GM23248 (cell line): ENCODE results near the gene POLR2B. TPM values are rescaled to one million over a fixed set of nuclear protein-coding genes. Genes with fewer than 3 reads are reported as not detected.
A peak's percentile ranks its signal among the peaks of the same experiment; 100 is the strongest.

Source experiments
- DNase-seq: peaks from one replicate; pipeline ENCODE4 v3.0.0-alpha.2; 2015
- H2AFZ ChIP-seq: fragments of 200-600 bp; sonication (generic); 2 replicates; pipeline ENCODE4 v1.6.1; 2016; ENCODE audit warnings: antibody characterized with exemption
- H3F3A ChIP-seq: fragments of 200-600 bp; sonication (generic); 2 replicates; pipeline ENCODE4 v1.6.1; 2016; ENCODE audit warnings: mild to moderate bottlenecking, antibody characterized with exemption, mixed run types; ENCODE audit not compliant: insufficient read depth
- H3K27ac ChIP-seq: fragments of 200-600 bp; sonication (generic); 2 replicates; pipeline ENCODE4 v1.5.1; 2016; ENCODE audit warnings: mild to moderate bottlenecking
- H3K27me3 ChIP-seq: fragments of 200-600 bp; sonication (generic); replicated peaks from 2 replicates; pipeline ENCODE4 v1.6.1; 2016; ENCODE audit warnings: mild to moderate bottlenecking; ENCODE audit not compliant: insufficient read depth
- H3K36me3 ChIP-seq: fragments of 200-600 bp; sonication (generic); 2 replicates; pipeline ENCODE4 v1.6.1; 2016; ENCODE audit warnings: low read depth, mild to moderate bottlenecking
- H3K4me1 ChIP-seq: fragments of 200-600 bp; sonication (generic); 2 replicates; pipeline ENCODE4 v1.6.1; 2016; ENCODE audit warnings: mild to moderate bottlenecking; ENCODE audit not compliant: insufficient read depth
- H3K4me2 ChIP-seq: fragments of 200-600 bp; sonication (generic); one replicate; pipeline ENCODE4 v1.6.1; 2016; ENCODE audit warnings: mild to moderate bottlenecking; ENCODE audit not compliant: unreplicated experiment
- H3K4me3 ChIP-seq: fragments of 200-600 bp; sonication (generic); 2 replicates; pipeline ENCODE4 v1.5.1; 2016; ENCODE audit warnings: mild to moderate bottlenecking
- H3K79me2 ChIP-seq: fragments of 200-600 bp; sonication (generic); 2 replicates; pipeline ENCODE4 v1.6.1; 2016; ENCODE audit warnings: mild to moderate bottlenecking; ENCODE audit not compliant: insufficient read depth
- H3K9ac ChIP-seq: fragments of 200-600 bp; sonication (generic); 2 replicates; pipeline ENCODE4 v1.6.1; 2016; ENCODE audit warnings: mild to moderate bottlenecking
- H3K9me2 ChIP-seq: fragments of 200-600 bp; sonication (generic); 2 replicates; pipeline ENCODE4 v1.6.1; 2016; ENCODE audit warnings: mixed run types, mild to moderate bottlenecking, moderate library complexity; ENCODE audit not compliant: insufficient read depth
- H3K9me3 ChIP-seq: fragments of 200-600 bp; sonication (generic); one replicate; pipeline ENCODE4 v1.6.1; 2017; ENCODE audit warnings: low read depth
- H4K20me1 ChIP-seq: fragments of 200-600 bp; sonication (generic); 2 replicates; pipeline ENCODE4 v1.6.0; 2016; ENCODE audit not compliant: insufficient read depth
- EZH2 ChIP-seq: fragments of 200-600 bp; sonication (generic); IDR thresholded peaks from 2 replicates; pipeline ENCODE4 v1.6.1; 2018; ENCODE audit warnings: antibody characterized with exemption, mild to moderate bottlenecking; ENCODE audit not compliant: insufficient read depth, poor library complexity, severe bottlenecking
- EZH2phosphoT487 ChIP-seq: fragments of 200-600 bp; sonication (generic); IDR thresholded peaks from 2 replicates; pipeline ENCODE4 v1.6.1; 2018; ENCODE audit warnings: antibody characterized with exemption, moderate library complexity, mild to moderate bottlenecking, low read depth; ENCODE audit not compliant: insufficient read depth
- WGBS, 2 experiments: methylation state at CpG; one replicate each; pipeline ENCODE4 v1.1.6; 2015 to 2017; ENCODE audit warnings: low lambda C conversion rate in 2 of 2, low coverage in 1 of 2; ENCODE audit errors: missing lambda C conversion rate in 2 of 2; 5-methylcytosine and 5-hydroxymethylcytosine counted together
- in situ Hi-C: fragments of 300-500 bp; cut with MboI; formaldehyde crosslinking; loops from 2 replicates; pipeline ENCODE4 v1.15.0; 2020
- polyA plus RNA-seq: library from polyadenylated mRNA; unstranded; fragments of >200 nt; fragmentation: Nextera tagmentation; extraction: Ambion mirVana; gene quantifications from 2 replicates; pipeline ENCODE4 v1.2.1, GENCODE V29; 2016
- total RNA-seq: library from RNA; depleted of rRNA; stranded (reverse); fragments of >200 nt; shearing (Covaris generic); gene quantifications from 2 replicates; pipeline ENCODE4 v1.2.3, GENCODE V29; 2014

POLR2B gene
- total and polyA plus RNA-seq, 2 experiments from 2014 or later = 50.8 to 86.1 TPM

DNA sequence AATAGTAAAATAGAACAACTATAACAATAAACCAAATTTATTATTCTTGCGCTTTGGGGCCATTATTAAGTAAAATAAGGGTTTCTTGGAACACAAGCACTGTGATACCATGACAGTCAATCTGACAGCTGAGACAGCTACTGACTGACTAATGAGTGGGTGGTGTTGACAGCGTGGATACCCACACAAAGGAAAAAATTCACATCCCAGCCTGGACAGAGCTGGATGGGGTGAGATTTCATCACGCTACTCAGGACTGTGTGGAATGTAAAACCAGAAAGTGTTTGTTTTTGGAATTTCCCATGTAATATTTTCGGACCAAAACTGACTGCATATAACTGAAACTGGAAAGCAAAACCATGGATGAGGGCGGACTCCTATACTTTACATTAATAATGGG, 82.7 kb downstream of the POLR2B start:
- DNase-seq = peak; percentile 39
- no peak overlapping the region for H3K9ac ChIP-seq
- H2AFZ ChIP-seq = no peak overlapping the region

DNA sequence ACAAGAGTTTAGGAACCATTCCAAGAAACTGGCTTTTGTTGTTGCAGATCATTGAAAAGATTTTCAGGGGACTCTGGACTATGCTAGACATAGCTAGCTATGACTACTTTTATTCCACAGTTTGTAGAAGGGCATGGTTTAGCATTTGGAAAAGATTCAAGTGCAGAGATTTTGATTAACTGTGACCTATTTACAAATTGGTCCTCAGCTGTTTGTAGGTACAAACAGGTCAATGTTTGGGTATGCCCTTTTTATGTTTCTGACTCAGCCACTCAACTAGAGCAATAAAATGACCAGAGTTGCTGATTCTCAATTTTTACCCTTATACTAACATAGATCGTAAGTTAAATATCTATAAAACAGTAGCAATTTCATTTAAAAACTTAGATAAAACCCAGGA, 84.8 kb downstream of the POLR2B start:
- no peak overlapping the region for H3K9ac ChIP-seq
- no peak for DNase-seq
- no peaks in the 10 kb centered on the region for H4K20me1 ChIP-seq
- no peak for TF ChIP-seq EZH2
- no peak for TF ChIP-seq EZH2phosphoT487
- in situ Hi-C loops = no loop called here
- peaks cover 35% of the 10 kb centered on the region for H3K79me2 ChIP-seq
- no peaks in the 10 kb centered on the region for H3K36me3 ChIP-seq
- WGBS, 2 experiments = 100% methylated on average over 1 of the region's 1 CpG
- no peaks in the 10 kb centered on the region for H3K27me3 ChIP-seq
- H3K4me2 ChIP-seq = no peak overlapping the region
- H3K4me1 ChIP-seq = peaks cover 46% of the 10 kb centered on the region
- peak overlapping the region; percentile 82 for H3K27ac ChIP-seq
- H3K9me2 ChIP-seq = no peaks in the 10 kb centered on the region
- H2AFZ ChIP-seq = no peak overlapping the region
- no peak overlapping the region for H3K4me3 ChIP-seq
- H3F3A ChIP-seq = peaks cover 43% of the 10 kb centered on the region
- peaks cover 3% of the 10 kb centered on the region for H3K9me3 ChIP-seq

More for the DNA sequence above, 82.7 kb downstream of the POLR2B start:
- peaks cover 38% of the 10 kb centered on the region for H3F3A ChIP-seq
- no peaks in the 10 kb centered on the region for H4K20me1 ChIP-seq
- peaks cover 3% of the 10 kb centered on the region for H3K9me3 ChIP-seq
- H3K79me2 ChIP-seq = peaks cover 47% of the 10 kb centered on the region
- no peaks in the 10 kb centered on the region for H3K9me2 ChIP-seq
- 56 to 59% methylated on average over 5 of the region's 5 CpGs for WGBS, 2 experiments
- H3K27me3 ChIP-seq = no peaks in the 10 kb centered on the region
- H3K4me2 ChIP-seq = peak overlapping the region; percentile 8
- H3K36me3 ChIP-seq = no peaks in the 10 kb centered on the region
- H3K4me3 ChIP-seq = no peak overlapping the region
- H3K27ac ChIP-seq = 0 out of 2 replicates have a peak overlapping the region, but pooled peaks have one; percentile 10
- H3K4me1 ChIP-seq = peaks cover 46% of the 10 kb centered on the region
- in situ Hi-C loops = no loop called here
- TF ChIP-seq EZH2 = no peak
- no peak for TF ChIP-seq EZH2phosphoT487

DNA sequence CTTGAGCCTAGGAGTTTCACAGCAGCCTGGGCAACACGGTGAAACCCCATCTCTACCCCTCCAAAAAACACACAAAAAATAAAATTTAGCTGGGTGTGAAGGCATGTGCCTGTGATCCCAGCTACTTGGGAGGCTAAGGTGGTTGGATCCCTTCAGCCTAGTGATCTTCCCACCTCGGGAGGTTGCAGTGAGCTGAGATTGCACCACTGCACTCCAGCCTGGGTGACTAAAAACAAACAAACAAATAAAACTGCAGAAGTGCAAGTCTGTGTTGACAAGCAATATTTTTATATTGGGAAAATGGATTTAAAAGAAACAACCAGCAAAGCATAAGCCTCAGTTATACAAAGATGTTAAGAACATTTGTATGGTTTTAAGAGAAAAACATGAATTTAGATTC, 85.4 kb downstream of the POLR2B start:
- 0 out of 2 replicates have a peak overlapping the region, but pooled peaks have one; percentile 51 for H3K9ac ChIP-seq
- 78 to 80% methylated on average over 2 of the region's 2 CpGs for WGBS, 2 experiments
- DNase-seq = no peak

DNA sequence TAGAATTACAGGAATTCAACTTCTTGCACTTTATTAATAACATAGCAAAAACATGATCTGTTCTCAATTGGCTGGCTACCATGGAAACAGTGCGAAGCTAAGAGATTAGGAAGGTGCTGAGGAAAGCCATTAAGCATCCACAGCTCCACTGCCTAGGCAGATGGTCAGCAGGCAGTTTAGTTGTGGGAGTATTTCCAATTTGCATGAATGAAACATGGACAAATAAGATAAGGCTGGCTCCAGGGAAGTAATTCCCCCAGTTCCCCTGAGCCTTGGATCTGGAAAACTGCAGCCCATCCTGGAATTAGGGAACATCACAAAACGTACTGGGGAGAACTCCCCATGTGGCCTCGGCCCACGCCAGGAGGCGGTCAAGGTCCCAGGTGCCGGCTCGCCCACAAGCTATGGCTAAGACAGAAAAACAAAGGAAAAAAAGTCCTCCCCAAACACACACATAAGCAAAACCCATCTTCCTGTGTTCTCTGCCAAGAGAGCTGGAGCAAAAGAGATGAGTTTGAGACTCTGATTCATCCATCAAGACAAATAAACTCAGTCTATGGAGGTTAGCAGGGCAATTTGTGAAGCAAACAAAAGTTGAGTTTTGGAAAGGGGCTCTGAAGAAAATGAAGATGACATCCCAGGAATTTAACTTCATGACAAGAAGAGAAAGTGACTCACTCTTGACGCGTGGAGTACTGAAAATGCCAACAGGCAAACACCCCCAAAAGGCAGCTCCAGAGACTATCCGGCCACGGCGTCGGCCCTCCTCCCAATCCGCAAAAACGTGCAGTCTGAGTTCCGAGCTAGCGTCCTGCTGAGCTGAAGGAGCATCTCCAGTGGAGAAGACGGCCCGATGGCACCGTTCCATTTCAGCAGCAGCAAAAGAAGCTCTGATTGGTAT, 86.4 kb downstream of the POLR2B start:
- H3K4me1 ChIP-seq = peaks cover 46% of the 10 kb centered on the region
- H3K27me3 ChIP-seq = no peaks in the 10 kb centered on the region
- 22 to 28% methylated on average over 20 of the region's 20 CpGs for WGBS, 2 experiments
- in situ Hi-C loops = no loop called here
- peak overlapping the region; percentile 58 for H3K4me3 ChIP-seq
- H4K20me1 ChIP-seq = no peaks in the 10 kb centered on the region
- peak overlapping the region; percentile 82 for H3K27ac ChIP-seq
- H3K79me2 ChIP-seq = peaks cover 26% of the 10 kb centered on the region
- H3K4me2 ChIP-seq = peak overlapping the region; percentile 74
- DNase-seq = peak; percentile 92
- peak overlapping the region; percentile 56 for H2AFZ ChIP-seq
- no peaks in the 10 kb centered on the region for H3K36me3 ChIP-seq
- peaks cover 3% of the 10 kb centered on the region for H3K9me3 ChIP-seq
- H3K9ac ChIP-seq = peak overlapping the region; percentile 51
- H3F3A ChIP-seq = peaks cover 46% of the 10 kb centered on the region
- TF ChIP-seq EZH2phosphoT487 = no peak
- no peak for TF ChIP-seq EZH2
- no peaks in the 10 kb centered on the region for H3K9me2 ChIP-seq

More for the DNA sequence above, 85.4 kb downstream of the POLR2B start:
- TF ChIP-seq EZH2 = no peak
- no peak for TF ChIP-seq EZH2phosphoT487
- no peaks in the 10 kb centered on the region for H4K20me1 ChIP-seq
- 0 out of 2 replicates have a peak overlapping the region, but pooled peaks have one; percentile 58 for H3K4me3 ChIP-seq
- peaks cover 34% of the 10 kb centered on the region for H3K79me2 ChIP-seq
- H3K27ac ChIP-seq = peak overlapping the region; percentile 82
- no peaks in the 10 kb centered on the region for H3K9me2 ChIP-seq
- H3K27me3 ChIP-seq = no peaks in the 10 kb centered on the region
- H3F3A ChIP-seq = peaks cover 43% of the 10 kb centered on the region
- H3K4me2 ChIP-seq = peak overlapping the region; percentile 74
- H3K4me1 ChIP-seq = peaks cover 46% of the 10 kb centered on the region
- in situ Hi-C loops = no loop called here
- H2AFZ ChIP-seq = no peak overlapping the region
- peaks cover 3% of the 10 kb centered on the region for H3K9me3 ChIP-seq
- no peaks in the 10 kb centered on the region for H3K36me3 ChIP-seq
